Measurements from ENCODE around the gene ABHD12. TPM values are rescaled to one million over a fixed set of nuclear protein-coding genes. Genes with fewer than 3 reads are reported as not detected.

ABHD12 gene
- total and polyA plus RNA-seq, 11 donors = 15.6 to 43.8 (median 26.5) TPM

DNA sequence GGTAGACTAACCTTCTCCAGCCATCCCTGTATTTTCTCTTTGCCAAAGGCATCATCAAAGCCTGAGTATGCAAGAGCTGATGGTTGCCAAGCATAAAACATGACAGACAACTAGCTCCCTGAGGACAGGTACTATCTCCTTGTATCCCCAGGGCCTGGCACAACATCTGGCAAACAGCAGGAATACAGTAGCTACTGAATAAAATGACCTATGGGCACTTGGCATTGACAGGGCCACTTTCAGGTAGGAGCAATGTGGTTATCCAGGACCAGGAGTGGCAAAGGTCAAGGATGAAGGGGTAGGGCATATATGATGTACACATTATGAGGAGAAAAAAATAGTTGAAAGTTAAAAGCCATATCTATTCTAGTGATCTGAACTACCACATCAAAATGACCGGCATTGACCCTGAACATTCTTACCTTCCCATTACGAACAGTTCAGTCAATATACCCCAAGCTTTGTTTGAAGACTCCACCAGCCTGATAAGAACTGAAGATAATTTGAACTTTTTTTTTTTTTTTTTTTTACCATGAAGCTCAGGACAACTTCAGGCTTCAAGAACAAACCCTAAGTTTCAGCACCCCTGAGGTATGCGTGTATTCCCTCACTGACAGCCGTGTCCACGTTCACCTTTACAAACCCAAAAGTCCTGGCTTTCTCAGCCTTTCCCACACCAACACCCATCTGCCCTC is 12.3 kb downstream of the ABHD12 start:
- 87 to 96% (median 94%) methylated on average over 5 of the region's 5 CpGs for WGBS, 4 donors
- TF ChIP-seq, protein P1, sequence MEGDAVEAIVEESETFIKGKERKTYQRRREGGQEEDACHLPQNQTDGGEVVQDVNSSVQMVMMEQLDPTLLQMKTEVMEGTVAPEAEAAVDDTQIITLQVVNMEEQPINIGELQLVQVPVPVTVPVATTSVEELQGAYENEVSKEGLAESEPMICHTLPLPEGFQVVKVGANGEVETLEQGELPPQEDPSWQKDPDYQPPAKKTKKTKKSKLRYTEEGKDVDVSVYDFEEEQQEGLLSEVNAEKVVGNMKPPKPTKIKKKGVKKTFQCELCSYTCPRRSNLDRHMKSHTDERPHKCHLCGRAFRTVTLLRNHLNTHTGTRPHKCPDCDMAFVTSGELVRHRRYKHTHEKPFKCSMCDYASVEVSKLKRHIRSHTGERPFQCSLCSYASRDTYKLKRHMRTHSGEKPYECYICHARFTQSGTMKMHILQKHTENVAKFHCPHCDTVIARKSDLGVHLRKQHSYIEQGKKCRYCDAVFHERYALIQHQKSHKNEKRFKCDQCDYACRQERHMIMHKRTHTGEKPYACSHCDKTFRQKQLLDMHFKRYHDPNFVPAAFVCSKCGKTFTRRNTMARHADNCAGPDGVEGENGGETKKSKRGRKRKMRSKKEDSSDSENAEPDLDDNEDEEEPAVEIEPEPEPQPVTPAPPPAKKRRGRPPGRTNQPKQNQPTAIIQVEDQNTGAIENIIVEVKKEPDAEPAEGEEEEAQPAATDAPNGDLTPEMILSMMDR (IDR thresholded peaks at IDR 0.05) = no peak
- Histone ChIP-seq H3K4me1 (peaks cover 0 to 49% (median 14%) of the 10 kb centered on the region in 12 donors), H3K27ac (no peak overlapping the region), H3K9me3 (no peaks in the 10 kb centered on the region), H3K27me3 (no peaks in the 10 kb centered on the region), H3K36me3 (no peaks in the 10 kb centered on the region), H3K4me3 (no peak overlapping the region)
- no peak for ATAC-seq
- no peak for DNase-seq
- intact Hi-C loops (cut with DNase I) = no loop called here

GRCh38 chr20:25376886-25377285 is 13.7 kb downstream of the ABHD12 start:
- Histone ChIP-seq H3K27ac (peak overlapping the region in 1 of 12 donors; percentile 19), H3K4me3 (no peak overlapping the region), H3K36me3 (no peaks in the 10 kb centered on the region), H3K4me1 (peaks cover 0 to 34% (median 9%) of the 10 kb centered on the region in 12 donors), H3K9me3 (no peaks in the 10 kb centered on the region), H3K27me3 (no peaks in the 10 kb centered on the region)
- TF ChIP-seq, protein P1 (IDR thresholded peaks at IDR 0.05) = no peak
- TF ChIP-seq POLR2A (IDR thresholded peaks at IDR 0.05) = no peak
- DNase-seq = no peak
- intact Hi-C loops (cut with DNase I) = no loop called here
- 69 to 79% (median 72%) methylated on average over 2 of the region's 2 CpGs for WGBS, 4 donors
- no peak for ATAC-seq

DNA sequence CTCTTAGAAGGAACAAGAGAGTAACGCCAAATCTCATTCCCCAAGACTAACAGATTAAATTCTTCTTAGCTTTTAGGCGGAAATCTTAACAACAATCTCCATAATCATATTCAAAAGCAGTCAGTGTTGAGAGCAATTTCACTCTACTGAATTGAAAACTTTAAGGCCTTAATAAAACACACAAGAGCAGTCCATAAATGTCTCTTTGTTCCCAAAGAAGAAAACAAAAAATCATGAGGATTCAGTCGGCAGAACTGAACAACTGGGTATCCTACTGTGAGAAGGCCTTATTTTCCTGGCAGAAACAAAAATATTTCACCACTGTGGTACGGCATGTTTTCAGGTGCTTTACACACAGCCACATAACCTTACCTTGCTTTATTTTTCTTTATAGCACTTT is 14.4 kb downstream of the ABHD12 start:
- DNase-seq = no peak
- intact Hi-C loops (cut with DNase I) = no loop called here
- no peak for ATAC-seq

GRCh38 chr20:25374842-25375241 is 15.8 kb downstream of the ABHD12 start:
- no peaks in the 10 kb centered on the region for H3K9me3 ChIP-seq
- H3K36me3 ChIP-seq = no peaks in the 10 kb centered on the region
- TF ChIP-seq, protein P1 (IDR thresholded peaks at IDR 0.05) = no peak
- TF ChIP-seq POLR2A (IDR thresholded peaks at IDR 0.05) = no peak
- DNase-seq (no peak), ATAC-seq (no peak)
- 90 to 97% (median 94%) methylated on average over 2 of the region's 2 CpGs for WGBS, 4 donors
- H3K4me1 ChIP-seq = peaks cover 0 to 19% (median 6%) of the 10 kb centered on the region in 12 donors
- H3K27ac ChIP-seq = no peak overlapping the region
- intact Hi-C loops (cut with DNase I) = no loop called here
- no peak overlapping the region for H3K4me3 ChIP-seq
- H3K27me3 ChIP-seq = no peaks in the 10 kb centered on the region

More for the DNA sequence above, 14.4 kb downstream of the ABHD12 start:
- Histone ChIP-seq H3K27ac (no peak overlapping the region), H3K9me3 (no peaks in the 10 kb centered on the region), H3K4me3 (no peak overlapping the region), H3K27me3 (no peaks in the 10 kb centered on the region), H3K4me1 (peaks cover 0 to 28% (median 8%) of the 10 kb centered on the region in 12 donors), H3K36me3 (no peaks in the 10 kb centered on the region)
- WGBS, 4 donors = 92 to 96% (median 94%) methylated on average over 4 of the region's 4 CpGs
- no peak for TF ChIP-seq POLR2A (IDR thresholded peaks at IDR 0.05)
- TF ChIP-seq, protein P1 (IDR thresholded peaks at IDR 0.05) = no peak

All from heart left ventricle (tissue), 16 donors.